GM21447 (cell line): ENCODE data around the gene UBE2E3.

ENCODE experiments used
- ATAC-seq: cut with Tn5 transposase; IDR thresholded peaks from one replicate; pipeline ENCODE4 v1.9.1; 2021; ENCODE audit not compliant: unreplicated experiment

UBE2E3 gene

GRCh38 chr2:180980106-180980942, at the start of gene UBE2E3:
UBE2E3 (plus strand) TSS chr2:180980605; CDS start chr2:180982043, 1,438 bp downstream.
- peak; percentile 62 for ATAC-seq

GRCh38 chr2:180931841-180932240, 48.6 kb upstream of the UBE2E3 start:
- no peak for ATAC-seq

GRCh38 chr2:180933332-180933731, 47.1 kb upstream of the UBE2E3 start:
- peak; percentile 67 for ATAC-seq

- ATAC-seq, result no peak
Measured at GRCh38 chr2:180934911-180935310, 45.5 kb upstream of the UBE2E3 start.

- peak; percentile 76 for ATAC-seq
Measured at GRCh38 chr2:180937480-180937879, 42.9 kb upstream of the UBE2E3 start.

- ATAC-seq, result peak; percentile 51
Measured at GRCh38 chr2:180938451-180938850, 42.0 kb upstream of the UBE2E3 start.

GRCh38 chr2:180943275-180943674, 37.1 kb upstream of the UBE2E3 start:
- no peak for ATAC-seq

- no peak for ATAC-seq
Measured at GRCh38 chr2:180944372-180944771, 36.0 kb upstream of the UBE2E3 start.

GRCh38 chr2:180947208-180947689, 33.2 kb upstream of the UBE2E3 start:
- ATAC-seq, result no peak

GRCh38 chr2:180949896-180950295, 30.5 kb upstream of the UBE2E3 start:
- ATAC-seq, result no peak

- peak; percentile 61 for ATAC-seq
Measured at GRCh38 chr2:180952082-180952481, 28.3 kb upstream of the UBE2E3 start.

- ATAC-seq, result no peak
Measured at GRCh38 chr2:180952731-180953336, 27.6 kb upstream of the UBE2E3 start.

GRCh38 chr2:180953550-180953949, 26.9 kb upstream of the UBE2E3 start:
- no peak for ATAC-seq

GRCh38 chr2:180955101-180955500, 25.3 kb upstream of the UBE2E3 start:
- ATAC-seq, result no peak

GRCh38 chr2:180959787-180960186, 20.6 kb upstream of the UBE2E3 start:
- no peak for ATAC-seq

- ATAC-seq, result no peak
Measured at GRCh38 chr2:180960982-180961381, 19.4 kb upstream of the UBE2E3 start.

- ATAC-seq, result no peak
Measured at GRCh38 chr2:180962727-180963314, 17.6 kb upstream of the UBE2E3 start.

- no peak for ATAC-seq
Measured at GRCh38 chr2:180966378-180966777, 14.0 kb upstream of the UBE2E3 start.

- no peak for ATAC-seq
Measured at GRCh38 chr2:180969124-180969523, 11.3 kb upstream of the UBE2E3 start.

- no peak for ATAC-seq
Measured at GRCh38 chr2:180970016-180970415, 10.4 kb upstream of the UBE2E3 start.

- ATAC-seq, result no peak
Measured at GRCh38 chr2:180971811-180972210, 8.6 kb upstream of the UBE2E3 start.

GRCh38 chr2:180975585-180975984, 4.8 kb upstream of the UBE2E3 start:
- ATAC-seq, result no peak
